Spleen (tissue), 11 donors: Measurements from ENCODE around the gene ZMYM2. TPM values are rescaled to one million over a fixed set of nuclear protein-coding genes. Genes with fewer than 3 reads are reported as not detected.

Experiments used
- DNase-seq: peaks from one replicate; pipeline ENCODE4 v3.0.0-alpha.2; 2020
- H3K27ac ChIP-seq, 8 donors: fragments of 200-600 bp; sonication (generic) in 7 of 8; 1 replicate in 4 of 8; 2 replicates in 4 of 8; pipeline versions ENCODE4 v1.5.0 to v1.8.0; 2016 to 2021; ENCODE audit warnings: inconsistent platforms in 4 of 8, mild to moderate bottlenecking in 4 of 8, moderate library complexity in 1 of 8
- H3K27me3 ChIP-seq, 7 donors: fragments of 200-600 bp; sonication (generic) in 6 of 7; replicated peaks in 1 of 7; 1 replicate in 4 of 7; 2 replicates in 3 of 7; pipeline versions ENCODE4 v1.5.0 to v1.8.0; 2016 to 2021; ENCODE audit warnings: inconsistent platforms in 3 of 7, mild to moderate bottlenecking in 1 of 7
- H3K36me3 ChIP-seq, 6 donors: fragments of 200-600 bp; sonication (generic) in 5 of 6; 1 replicate in 4 of 6; 2 replicates in 2 of 6; pipeline versions ENCODE4 v1.5.0 to v1.8.0; 2016 to 2021; ENCODE audit warnings: inconsistent platforms in 2 of 6
- H3K4me1 ChIP-seq, 6 donors: fragments of 200-600 bp; sonication (generic) in 5 of 6; 1 replicate in 3 of 6; 2 replicates in 3 of 6; pipeline versions ENCODE4 v1.5.0 to v1.8.0; 2016 to 2021; ENCODE audit warnings: inconsistent platforms in 3 of 6
- H3K4me3 ChIP-seq, 8 donors: fragments of 200-600 bp; sonication (generic) in 7 of 8; 1 replicate in 4 of 8; 2 replicates in 4 of 8; pipeline versions ENCODE4 v1.5.0 to v1.8.0; 2016 to 2021; ENCODE audit warnings: inconsistent platforms in 4 of 8, mild to moderate bottlenecking in 4 of 8, moderate library complexity in 2 of 8
- H3K9me3 ChIP-seq, 8 donors: fragments of 200-600 bp; sonication (generic) in 7 of 8; 1 replicate in 4 of 8; 2 replicates in 4 of 8; pipeline versions ENCODE4 v1.5.0 to v1.8.0; 2016 to 2021; ENCODE audit warnings: inconsistent platforms in 4 of 8
- POLR2A ChIP-seq, 3 donors: fragments of 450-650 bp; IDR thresholded peaks; one replicate each; pipeline ENCODE4 v1.5.1; 2017; ENCODE audit warnings: antibody characterized with exemption in 3 of 3, mild to moderate bottlenecking in 1 of 3
- POLR2AphosphoS5 ChIP-seq, 3 donors: sonication (generic); formaldehyde crosslinking; IDR thresholded peaks; one replicate each; pipeline ENCODE4 v1.5.1; 2017; ENCODE audit warnings: antibody characterized with exemption in 3 of 3
- WGBS, 5 donors: extraction: QIAGEN DNeasy Blood & Tissue Kit in 3 of 5; methylation state at CpG; one replicate each; pipeline versions ENCODE4 v1.1.5 to v1.1.7; 2013 to 2018; 5-methylcytosine and 5-hydroxymethylcytosine counted together
- intact Hi-C: fragments of 100-400 bp; cut with DNase I; formaldehyde crosslinking; loops from one replicate; pipeline ENCODE4 v1.15.0; 2023; ENCODE audit warnings: low total_unique reads
- polyA plus RNA-seq, 3 donors: library from polyadenylated mRNA; stranded (reverse); fragments of 200-250 nt; gene quantifications; one replicate each; pipeline ENCODE4 v1.2.1, GENCODE V29; 2013
- total RNA-seq, 7 donors: library from RNA; depleted of rRNA in 3 of 7; stranded (reverse); fragments of >200 nt in 3 of 7; fragmentation: NEBNext Ultra II Directional in 4 of 7; extraction: Animal tissue kit (Norgen Biotek cat#: 25700) in 4 of 7; gene quantifications; one replicate each; pipeline versions ENCODE4 v1.1.0 to v1.2.1, GENCODE V29; 2016 to 2021
- TF ChIP-seq, protein P1 (sequence below), 11 experiments: fragments of 200-600 bp in 7 of 11; fragments of 450-650 bp in 4 of 11; sonication (generic) in 4 of 11; IDR thresholded peaks in 8 of 11; conservative IDR thresholded peaks in 3 of 11; 1 replicate in 7 of 11; 2 replicates in 4 of 11; pipeline versions ENCODE4 v1.4.0 to v1.8.0; 2016 to 2021; ENCODE audit warnings: antibody characterized with exemption in 11 of 11, inconsistent platforms in 4 of 11, mild to moderate bottlenecking in 1 of 11
- donor health status: healthy with polysubstance abuse.
- donor health status: DM: no; HTN: no; CAD: no; lungs with moderate emphysema.
- donor health status: DM: no; HTN: no; CAD: no.
- donor health status: Bipolar disorder and iron deficiency.
- donor health status: healthy.
- donor health status: DM: no; HTN: no; CAD: no.
- donor health status: DM: yes; HTN: yes; CAD: no.

The ZMYM2 gene
- total and polyA plus RNA-seq, 10 donors, result 17.8 to 125 (median 94.6) TPM

DNA sequence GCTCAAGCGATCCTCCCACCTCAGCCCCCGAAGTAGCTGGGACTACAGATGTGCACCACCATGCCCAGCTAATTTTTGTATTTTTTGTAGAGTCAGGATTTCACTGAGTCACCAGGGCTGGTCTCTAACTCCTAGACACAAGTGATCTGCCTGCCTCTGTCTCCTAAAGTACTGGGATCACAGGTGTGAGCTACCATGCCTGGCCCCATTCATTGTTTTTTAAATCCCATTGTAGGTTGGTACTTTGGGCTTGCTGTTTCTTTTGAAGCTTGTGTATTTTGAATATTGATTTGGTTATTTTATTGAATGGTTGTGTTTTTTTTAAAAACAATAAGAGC lies 26.7 kb downstream of the ZMYM2 start:
- WGBS, 5 donors, result 37 to 67% (median 41%) methylated on average over 2 of the region's 2 CpGs
- peaks cover 0 to 57% (median 0%) of the 10 kb centered on the region in 6 donors for H3K36me3 ChIP-seq
- TF ChIP-seq, protein P1, sequence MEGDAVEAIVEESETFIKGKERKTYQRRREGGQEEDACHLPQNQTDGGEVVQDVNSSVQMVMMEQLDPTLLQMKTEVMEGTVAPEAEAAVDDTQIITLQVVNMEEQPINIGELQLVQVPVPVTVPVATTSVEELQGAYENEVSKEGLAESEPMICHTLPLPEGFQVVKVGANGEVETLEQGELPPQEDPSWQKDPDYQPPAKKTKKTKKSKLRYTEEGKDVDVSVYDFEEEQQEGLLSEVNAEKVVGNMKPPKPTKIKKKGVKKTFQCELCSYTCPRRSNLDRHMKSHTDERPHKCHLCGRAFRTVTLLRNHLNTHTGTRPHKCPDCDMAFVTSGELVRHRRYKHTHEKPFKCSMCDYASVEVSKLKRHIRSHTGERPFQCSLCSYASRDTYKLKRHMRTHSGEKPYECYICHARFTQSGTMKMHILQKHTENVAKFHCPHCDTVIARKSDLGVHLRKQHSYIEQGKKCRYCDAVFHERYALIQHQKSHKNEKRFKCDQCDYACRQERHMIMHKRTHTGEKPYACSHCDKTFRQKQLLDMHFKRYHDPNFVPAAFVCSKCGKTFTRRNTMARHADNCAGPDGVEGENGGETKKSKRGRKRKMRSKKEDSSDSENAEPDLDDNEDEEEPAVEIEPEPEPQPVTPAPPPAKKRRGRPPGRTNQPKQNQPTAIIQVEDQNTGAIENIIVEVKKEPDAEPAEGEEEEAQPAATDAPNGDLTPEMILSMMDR (IDR thresholded peaks at IDR 0.05 in 8 of 11, conservative IDR thresholded peaks at IDR 0.05 in 3 of 11), result no peak
- TF ChIP-seq POLR2A (IDR thresholded peaks at IDR 0.05) (no peak), POLR2AphosphoS5 (IDR thresholded peaks at IDR 0.05) (no peak)
- H3K4me3 ChIP-seq, result no peak overlapping the region
- peaks cover 0 to 71% (median 33%) of the 10 kb centered on the region in 6 donors for H3K4me1 ChIP-seq
- no peaks in the 10 kb centered on the region for H3K9me3 ChIP-seq
- H3K27ac ChIP-seq, result no peak overlapping the region
- H3K27me3 ChIP-seq, result no peaks in the 10 kb centered on the region
- no peak for DNase-seq
- intact Hi-C loops, result no loop called here

DNA sequence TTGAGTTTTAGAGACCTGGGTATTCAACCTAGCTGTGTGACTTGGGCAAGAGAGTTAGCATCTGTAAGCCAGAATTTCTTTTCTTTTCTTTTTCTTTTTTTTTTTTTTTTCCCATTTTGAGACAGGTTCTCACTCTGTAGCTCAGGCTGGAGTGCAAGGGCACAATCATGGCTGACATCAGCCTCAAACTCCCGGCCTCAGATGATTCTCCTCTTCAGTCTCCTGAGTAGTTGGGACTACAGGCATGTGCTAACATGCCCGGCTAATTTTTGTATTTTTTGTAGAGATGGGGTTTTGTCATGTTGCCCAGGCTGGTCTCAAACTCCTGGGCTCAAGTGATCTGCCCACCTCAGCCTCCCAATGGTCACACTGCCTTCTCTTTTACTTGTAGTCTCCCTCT lies 33.0 kb downstream of the ZMYM2 start:
- H3K4me3 ChIP-seq, result no peak overlapping the region
- TF ChIP-seq, protein P1 (IDR thresholded peaks at IDR 0.05 in 8 of 11, conservative IDR thresholded peaks at IDR 0.05 in 3 of 11), result no peak
- no peak for TF ChIP-seq POLR2A (IDR thresholded peaks at IDR 0.05)
- no peak for TF ChIP-seq POLR2AphosphoS5 (IDR thresholded peaks at IDR 0.05)
- no peak for DNase-seq
- H3K27ac ChIP-seq, result no peak overlapping the region
- 84 to 97% (median 94%) methylated on average over 2 of the region's 2 CpGs for WGBS, 5 donors
- peaks cover 0 to 51% (median 4%) of the 10 kb centered on the region in 6 donors for H3K4me1 ChIP-seq
- H3K9me3 ChIP-seq, result no peaks in the 10 kb centered on the region
- no peaks in the 10 kb centered on the region for H3K27me3 ChIP-seq
- H3K36me3 ChIP-seq, result peaks cover 0 to 73% (median 36%) of the 10 kb centered on the region in 6 donors
- intact Hi-C loops, result no loop called here

DNA sequence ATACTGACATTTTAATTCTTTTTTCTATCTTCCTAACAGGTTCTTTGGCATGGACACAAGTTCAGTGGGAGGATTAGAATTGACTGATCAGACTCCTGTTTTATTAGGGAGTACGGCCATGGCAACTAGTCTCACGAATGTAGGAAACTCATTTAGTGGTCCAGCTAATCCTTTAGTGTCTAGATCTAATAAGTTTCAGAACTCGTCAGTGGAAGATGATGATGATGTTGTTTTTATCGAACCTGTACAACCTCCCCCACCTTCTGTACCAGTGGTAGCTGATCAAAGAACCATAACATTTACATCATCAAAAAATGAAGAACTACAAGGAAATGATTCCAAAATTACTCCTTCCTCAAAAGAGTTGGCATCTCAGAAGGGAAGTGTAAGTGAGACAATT lies 34.5 kb downstream of the ZMYM2 start:
- intact Hi-C loops, result no loop called here
- Histone ChIP-seq H3K4me1 (peaks cover 0 to 53% (median 4%) of the 10 kb centered on the region in 6 donors), H3K27ac (no peak overlapping the region), H3K4me3 (no peak overlapping the region), H3K36me3 (peaks cover 0 to 77% (median 36%) of the 10 kb centered on the region in 6 donors), H3K27me3 (no peaks in the 10 kb centered on the region), H3K9me3 (no peaks in the 10 kb centered on the region)
- DNase-seq, result no peak
- WGBS, 5 donors, result 89 to 91% (median 90%) methylated on average over 4 of the region's 4 CpGs
- TF ChIP-seq POLR2A (IDR thresholded peaks at IDR 0.05) (no peak), POLR2AphosphoS5 (IDR thresholded peaks at IDR 0.05) (no peak)
- TF ChIP-seq, protein P1 (IDR thresholded peaks at IDR 0.05 in 8 of 11, conservative IDR thresholded peaks at IDR 0.05 in 3 of 11), result no peak

DNA sequence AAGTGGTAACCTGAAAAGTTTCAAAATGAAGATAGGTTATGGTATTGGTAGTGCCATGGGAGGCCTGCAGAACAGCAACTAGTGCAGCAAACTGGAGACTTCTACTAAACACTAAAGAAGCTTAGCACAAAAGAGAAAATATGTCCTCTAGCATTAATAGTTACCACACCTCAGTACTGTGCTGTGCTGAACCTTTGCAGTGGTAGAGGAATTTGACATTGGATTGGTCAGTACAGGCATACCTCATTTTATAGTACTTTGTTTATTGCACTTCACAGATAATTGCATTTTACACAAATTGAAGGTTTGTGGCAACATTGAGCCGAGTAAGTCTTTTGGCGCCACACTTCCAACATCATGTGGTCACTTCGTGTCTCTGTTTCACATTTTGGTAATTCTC lies 40.4 kb downstream of the ZMYM2 start:
- TF ChIP-seq POLR2AphosphoS5 (IDR thresholded peaks at IDR 0.05), result no peak
- no peak for TF ChIP-seq POLR2A (IDR thresholded peaks at IDR 0.05)
- TF ChIP-seq, protein P1 (IDR thresholded peaks at IDR 0.05 in 8 of 11, conservative IDR thresholded peaks at IDR 0.05 in 3 of 11), result no peak
- peaks cover 0 to 26% (median 3%) of the 10 kb centered on the region in 6 donors for H3K4me1 ChIP-seq
- peaks cover 0 to 92% (median 40%) of the 10 kb centered on the region in 6 donors for H3K36me3 ChIP-seq
- H3K27me3 ChIP-seq, result no peaks in the 10 kb centered on the region
- intact Hi-C loops, result no loop called here
- no peaks in the 10 kb centered on the region for H3K9me3 ChIP-seq
- WGBS, 5 donors, result 92 to 97% (median 95%) methylated on average over 3 of the region's 3 CpGs
- H3K27ac ChIP-seq, result no peak overlapping the region
- no peak overlapping the region for H3K4me3 ChIP-seq
- no peak for DNase-seq
